HepG2 (cell line): Measurements from ENCODE around the gene LYRM4. TPM values are rescaled to one million over a fixed set of nuclear protein-coding genes. Genes with fewer than 3 reads are reported as not detected.

ENCODE experiments used
- ATAC-seq: fragments of 200-7000 bp; cut with Tn5 transposase; 3 replicates; pipeline ENCODE4 v1.9.1; 2020; ENCODE audit warnings: mild to moderate bottlenecking, moderate library complexity
- BruUV-seq: library from RNA; stranded (reverse); fragments of 400-500 nt; replicated peaks from 2 replicates; lab custom pipeline; 2021; lab: Mats Ljungman, UMichigan
- CTCF ChIA-PET: fragments of 300-600 bp; formaldehyde crosslinking; extraction: SDS; loops from one replicate; lab custom pipeline; 2021; ENCODE audit warnings: low total read pairs, inconsistent platforms, low intra/inter-chr PET ratio; lab: Yijun Ruan, JAX
- POLR2A ChIA-PET: fragments of 350-600 bp; sonication (Branson Sonifier 250); formaldehyde crosslinking; loops from one replicate; lab custom pipeline; 2020; ENCODE audit warnings: antibody characterized with exemption, inconsistent platforms; lab: Yijun Ruan, JAX
- DNase-seq: peaks from one replicate; pipeline ENCODE4 v3.0.0-alpha.2; 2015; ENCODE audit warnings: low spot score
- FAIRE-seq: peaks from 3 replicates; lab custom pipeline; 2011; peaks lifted over from hg19 to GRCh38; lab: Jason Lieb, UNC
- H2AFZ ChIP-seq: one replicate; pipeline ENCODE4 v1.6.1; 2011; ENCODE audit warnings: low read length, inconsistent platforms
- H3K27ac ChIP-seq: fragments of 300-600 bp; 3 replicates; pipeline ENCODE4 v1.8.0; 2011; ENCODE audit warnings: mixed run types, mild to moderate bottlenecking, mixed read lengths, low read length, inconsistent platforms; ENCODE audit not compliant: insufficient read depth; ENCODE audit errors: extremely low read length
- H3K27me3 ChIP-seq, 2 experiments: fragments of 200-600 bp in 1 of 2; 2 replicates in 1 of 2; 3 replicates in 1 of 2; pipeline versions ENCODE4 v1.6.0 to v1.8.0; 2011; ENCODE audit warnings: low read length in 2 of 2, mild to moderate bottlenecking in 2 of 2, moderate library complexity in 2 of 2, inconsistent platforms in 1 of 2; ENCODE audit not compliant: insufficient read depth in 2 of 2, control insufficient read depth in 1 of 2
- H3K36me3 ChIP-seq, 2 experiments: fragments of 200-600 bp in 1 of 2; replicated peaks in 1 of 2; 2 replicates in 1 of 2; 3 replicates in 1 of 2; pipeline versions ENCODE4 v1.5.1 to v1.8.0; 2011; ENCODE audit warnings: low read length in 2 of 2, inconsistent platforms in 1 of 2; ENCODE audit not compliant: insufficient read depth in 2 of 2, control insufficient read depth in 1 of 2
- H3K4me1 ChIP-seq: 2 replicates; pipeline ENCODE4 v1.5.1; 2012; ENCODE audit warnings: low read length, inconsistent platforms; ENCODE audit not compliant: insufficient read depth
- H3K4me2 ChIP-seq: 2 replicates; pipeline ENCODE4 v1.6.0; 2011; ENCODE audit warnings: low read depth, low read length, inconsistent platforms
- H3K4me3 ChIP-seq, 3 experiments: fragments of 200-600 bp in 1 of 3; sonication (generic), shearing (Covaris generic) in 1 of 3; replicated peaks in 1 of 3; 2 replicates each; pipeline ENCODE4 v1.5.1; 2011 to 2016; ENCODE audit warnings: low read length in 3 of 3, inconsistent platforms in 2 of 3, low read depth in 2 of 3, mild to moderate bottlenecking in 2 of 3, control low read depth in 1 of 3, mixed read lengths in 1 of 3; ENCODE audit not compliant: insufficient read depth in 1 of 3
- H3K79me2 ChIP-seq: one replicate; pipeline ENCODE4 v1.6.1; 2011; ENCODE audit warnings: low read length, inconsistent platforms; ENCODE audit not compliant: insufficient read depth
- H3K9ac ChIP-seq: 2 replicates; pipeline ENCODE4 v1.6.0; 2011; ENCODE audit warnings: mild to moderate bottlenecking, low read depth, low read length, inconsistent platforms; ENCODE audit not compliant: insufficient read depth
- H3K9me3 ChIP-seq: 2 replicates; pipeline ENCODE4 v1.5.1; 2012; ENCODE audit warnings: mild to moderate bottlenecking, low read length
- H4K20me1 ChIP-seq: 2 replicates; pipeline ENCODE4 v1.6.0; 2011; ENCODE audit warnings: inconsistent platforms, mild to moderate bottlenecking, low read length, moderate library complexity; ENCODE audit not compliant: insufficient read depth
- BCL6 ChIP-seq: IDR thresholded peaks from 2 replicates; pipeline ENCODE4 v1.6.1; 2016; ENCODE audit warnings: missing genetic modification reagents, missing compliant biosample characterization
- CEBPB ChIP-seq: IDR thresholded peaks from 2 replicates; pipeline ENCODE4 v1.6.1; 2011; ENCODE audit warnings: low read depth, low read length, improper control_type of control experiment, borderline replicate concordance
- GPN1 ChIP-seq: sonication (generic); formaldehyde crosslinking; IDR thresholded peaks from 2 replicates; pipeline ENCODE4 v1.5.1; 2020; ENCODE audit warnings: missing genetic modification reagents, borderline replicate concordance
- HOXA7 ChIP-seq: sonication (generic); formaldehyde crosslinking; IDR thresholded peaks from 2 replicates; pipeline ENCODE4 v1.8.1; 2022; ENCODE audit warnings: mild to moderate bottlenecking, missing genetic modification reagents, moderate library complexity
- RORA ChIP-seq: sonication (generic); formaldehyde crosslinking; IDR thresholded peaks from 2 replicates; pipeline ENCODE4 v1.5.0; 2020; ENCODE audit warnings: mild to moderate bottlenecking, missing genetic modification reagents, moderate library complexity
- SRSF4 ChIP-seq: fragments of 200-400 bp; formaldehyde crosslinking; IDR thresholded peaks from one replicate; pipeline ENCODE4 v1.6.1; 2018; ENCODE audit warnings: mild to moderate bottlenecking, low read depth, low read length, moderate library complexity; ENCODE audit not compliant: poor library complexity, severe bottlenecking
- STAG1 ChIP-seq: sonication (generic); formaldehyde crosslinking; IDR thresholded peaks from 2 replicates; pipeline ENCODE4 v1.4.0; 2020; ENCODE audit warnings: missing genetic modification reagents
- SYNCRIP ChIP-seq: fragments of 200-400 bp; formaldehyde crosslinking; IDR thresholded peaks from 2 replicates; pipeline ENCODE4 v1.6.1; 2018; ENCODE audit warnings: mild to moderate bottlenecking, low read depth, low read length; ENCODE audit not compliant: insufficient read depth
- TEAD3 ChIP-seq: optimal IDR thresholded peaks from 2 replicates; pipeline ENCODE3; 2016; ENCODE audit warnings: borderline replicate concordance
- THYN1 ChIP-seq: sonication (generic); formaldehyde crosslinking; IDR thresholded peaks from 2 replicates; pipeline ENCODE4 v1.8.1; 2023; ENCODE audit warnings: low read depth, mild to moderate bottlenecking, moderate library complexity, missing genetic modification reagents, borderline replicate concordance
- TP53 ChIP-seq: sonication (generic); formaldehyde crosslinking; conservative IDR thresholded peaks from 2 replicates; pipeline ENCODE4 v1.4.0; 2020; ENCODE audit warnings: missing genetic modification reagents
- ZNF251 ChIP-seq: sonication (generic); formaldehyde crosslinking; IDR thresholded peaks from 2 replicates; pipeline ENCODE4 v1.9.0; 2021; ENCODE audit warnings: mild to moderate bottlenecking, missing genetic modification reagents
- ZNF329 ChIP-seq: sonication (generic); formaldehyde crosslinking; IDR thresholded peaks from 2 replicates; pipeline ENCODE4 v1.9.0; 2021; ENCODE audit warnings: low read depth, mild to moderate bottlenecking, missing genetic modification reagents
- ZNF468 ChIP-seq: sonication (generic); formaldehyde crosslinking; IDR thresholded peaks from 2 replicates; pipeline ENCODE4 v1.8.0; 2022; ENCODE audit warnings: mild to moderate bottlenecking, moderate library complexity, missing genetic modification reagents
- ZNF652 ChIP-seq: IDR thresholded peaks from 2 replicates; pipeline ENCODE4 v1.6.1; 2016; ENCODE audit warnings: low read depth, borderline replicate concordance
- ZNF660 ChIP-seq: sonication (generic); formaldehyde crosslinking; IDR thresholded peaks from 2 replicates; pipeline ENCODE4 v1.5.1; 2020; ENCODE audit warnings: mild to moderate bottlenecking, low read depth, missing genetic modification reagents, borderline replicate concordance
- ZNF776 ChIP-seq: sonication (generic); formaldehyde crosslinking; IDR thresholded peaks from 2 replicates; pipeline ENCODE4 v1.4.0; 2020; ENCODE audit warnings: mild to moderate bottlenecking, missing genetic modification reagents
- WGBS: methylation state at CpG from one replicate; pipeline ENCODE4 v1.1.6; 2017; ENCODE audit warnings: low lambda C conversion rate; 5-methylcytosine and 5-hydroxymethylcytosine counted together
- in situ Hi-C: cut with HindIII; loops from 2 replicates; pipeline ENCODE4 v1.10.0; 2017; ENCODE audit warnings: low pct_unique_long_range_greater_than_20kb; ENCODE audit not compliant: extremely low pct_ligation_motif_present
- intact Hi-C: fragments of 100-400 bp; cut with micrococcal nuclease; formaldehyde crosslinking; loops from one replicate; pipeline ENCODE4 v1.10.0; 2022; ENCODE audit not compliant: unreplicated experiment
- polyA plus RNA-seq, 8 experiments: library from polyadenylated mRNA; depleted of rRNA in 3 of 8; stranded (reverse) in 7 of 8; unstranded in 1 of 8; fragments of >200 nt; fragmentation: Illumina TruSeq in 4 of 8; extraction: Trizol in 4 of 8; gene quantifications; 2 replicates each; pipeline versions ENCODE4 v1.2.1 to v1.2.3, GENCODE V29; 2011 to 2016; ENCODE audit warnings: low read depth in 4 of 8, missing spikeins in 1 of 8, mixed read lengths in 1 of 8; ENCODE audit not compliant: insufficient read depth in 1 of 8
- total RNA-seq, 5 experiments: library from RNA; depleted of rRNA; stranded (reverse); fragments of >200 nt; fragmentation: Illumina TruSeq; extraction: Trizol; gene quantifications; 2 replicates each; pipeline ENCODE4 v1.2.3, GENCODE V29; 2016; ENCODE audit warnings: low read depth in 1 of 5

Gene LYRM4
- total and polyA plus RNA-seq, 2 of the 13 experiments (the other 11 are each of a cell fraction or from before 2014, with no cell fraction given): 64.6 to 67.5 TPM

GRCh38 chr6:5128351-5128750, 132.4 kb downstream of the LYRM4 start (continued):
- no peak for TF ChIP-seq GPN1
- no peak for TF ChIP-seq ZNF468 (CRISPR knock-in tag)
- TF ChIP-seq, all 625 proteins: peak for 0

DNA sequence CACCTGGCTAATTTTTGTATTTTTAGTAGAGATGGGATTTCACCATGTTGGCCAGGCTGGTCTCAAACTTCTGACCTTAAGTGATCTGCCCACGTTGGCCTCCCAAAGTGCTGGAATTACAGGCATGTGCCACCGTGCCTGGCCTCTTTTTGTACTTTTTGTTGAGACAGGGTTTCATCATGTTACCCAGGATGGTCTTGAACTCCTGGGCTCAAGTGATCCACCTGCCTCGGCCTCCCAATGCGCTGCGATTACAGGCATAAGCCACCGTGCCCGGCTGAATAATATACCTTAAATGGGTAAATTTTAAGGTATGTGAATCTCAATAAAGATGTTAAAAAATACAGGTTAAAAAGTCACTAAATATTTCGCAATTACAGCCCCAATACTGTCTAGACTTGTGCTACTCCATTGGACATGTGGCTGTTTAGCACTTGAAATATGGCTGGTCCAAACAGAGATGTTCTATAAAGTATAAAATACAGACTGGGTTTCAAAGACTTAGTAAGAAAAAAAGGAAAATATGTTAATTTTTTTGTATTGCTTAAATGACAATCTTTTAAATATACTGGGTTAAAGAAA, 133.6 kb downstream of the LYRM4 start:
- TF ChIP-seq CEBPB (peak; percentile 84), RORA (no peak)
- 77% methylated on average over 8 of the region's 8 CpGs for WGBS

DNA sequence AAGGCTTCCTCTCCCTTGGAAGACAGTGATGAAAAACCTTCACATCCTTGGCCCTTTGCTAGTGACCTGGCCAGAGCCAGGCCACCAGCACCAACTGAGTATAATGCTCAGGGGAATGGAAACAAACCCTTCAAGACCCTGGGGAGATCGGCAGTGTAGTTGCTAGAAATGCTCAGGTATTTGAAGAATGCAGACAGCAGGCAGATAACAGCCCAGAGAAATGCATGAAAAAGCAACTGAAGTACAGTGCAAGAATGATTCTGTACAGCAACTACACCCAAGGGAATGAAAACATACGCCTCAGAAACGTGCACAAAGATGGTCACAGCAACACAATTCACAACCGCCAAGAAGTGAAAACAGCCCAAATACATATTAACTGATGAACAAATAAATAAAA, 134.5 kb downstream of the LYRM4 start:
- peak; percentile 62 for FAIRE-seq
- peak; percentile 40 for ATAC-seq
- Histone ChIP-seq H3K4me2 (peak overlapping the region; percentile 20; the same call in 1 of the 2 replicates), H3K4me3 (no peak overlapping the region), H3K27ac (peak overlapping the region; percentile 7), H4K20me1 (no peaks in the 10 kb centered on the region), H3K9ac (no peak overlapping the region), H3K4me1 (peaks cover 42% of the 10 kb centered on the region), H3K36me3 (no peaks in the 10 kb centered on the region; a peak in 4 of 5 replicates), H3K27me3 (no peaks in the 10 kb centered on the region), H3K79me2 (no peaks in the 10 kb centered on the region), H2AFZ (no peak overlapping the region), H3K9me3 (no peaks in the 10 kb centered on the region)
- POLR2A ChIA-PET: no interaction called here
- 43% methylated on average over 3 of the region's 4 CpGs for WGBS
- BruUV-seq: no TSS peak
- intact Hi-C loops: no loop called here
- peak; percentile 43 for DNase-seq
- CTCF ChIA-PET: no interaction called here
- no peak for TF ChIP-seq SYNCRIP
- no peak for TF ChIP-seq STAG1
- no peak for TF ChIP-seq ZNF329 (CRISPR knock-in tag)
- TF ChIP-seq SRSF4: no peak
- TF ChIP-seq ZNF660 (CRISPR knock-in tag): no peak
- no peak for TF ChIP-seq THYN1
- TF ChIP-seq ZNF776: no peak
- TF ChIP-seq TP53 (CRISPR knock-in tag): no peak
- TF ChIP-seq HOXA7 (CRISPR knock-in tag): peak; percentile 9; the same call in 1 of the 2 replicates
- peak; percentile 96 for TF ChIP-seq TEAD3
- TF ChIP-seq ZNF251 (CRISPR knock-in tag): no peak
- TF ChIP-seq ZNF652 (CRISPR knock-in tag): no peak
- TF ChIP-seq BCL6 (CRISPR knock-in tag): peak; percentile 73
- in situ Hi-C loops: no loop called here

More for the DNA sequence above, 133.6 kb downstream of the LYRM4 start:
- DNase-seq: no peak
- Histone ChIP-seq H3K4me2 (no peak overlapping the region), H3K27me3 (no peaks in the 10 kb centered on the region), H3K4me1 (peaks cover 32% of the 10 kb centered on the region), H3K27ac (no peak overlapping the region), H3K36me3 (no peaks in the 10 kb centered on the region; a peak in 4 of 5 replicates), H3K9ac (no peak overlapping the region), H4K20me1 (no peaks in the 10 kb centered on the region), H3K4me3 (no peak overlapping the region), H2AFZ (no peak overlapping the region), H3K9me3 (no peaks in the 10 kb centered on the region), H3K79me2 (no peaks in the 10 kb centered on the region)
- FAIRE-seq: no peak
- POLR2A ChIA-PET: no interaction called here
- CTCF ChIA-PET: no interaction called here
- in situ Hi-C loops: no loop called here
- ATAC-seq: no peak
- intact Hi-C loops: no loop called here
- BruUV-seq: no TSS peak
